Thyroid gland (tissue), 4 donors: ENCODE results near the gene PUSL1. TPM values are rescaled to one million over a fixed set of nuclear protein-coding genes. Genes with fewer than 3 reads are reported as not detected.

ENCODE experiments used
- DNase-seq, 2 donors: peaks; one replicate each; pipeline ENCODE4 v3.0.0-alpha.2; 2019
- H3K27ac ChIP-seq, 3 donors: fragments of 200-600 bp; sonication (generic); 1 replicate in 2 of 3; 2 replicates in 1 of 3; pipeline ENCODE4 v1.5.1; 2016 to 2019; ENCODE audit warnings: mild to moderate bottlenecking in 1 of 3, moderate library complexity in 1 of 3
- H3K27me3 ChIP-seq: fragments of 200-600 bp; sonication (generic); one replicate; pipeline ENCODE4 v1.5.1; 2019
- H3K36me3 ChIP-seq, 2 donors: fragments of 200-600 bp; sonication (generic); one replicate each; pipeline ENCODE4 v1.5.1; 2016 to 2019
- H3K4me1 ChIP-seq, 2 donors: fragments of 200-600 bp; sonication (generic); one replicate each; pipeline ENCODE4 v1.5.1; 2017 to 2019
- H3K4me3 ChIP-seq, 3 donors: fragments of 200-600 bp; sonication (generic); replicated peaks in 1 of 3; 1 replicate in 2 of 3; 2 replicates in 1 of 3; pipeline ENCODE4 v1.5.1; 2016; ENCODE audit warnings: mild to moderate bottlenecking in 1 of 3
- H3K9me3 ChIP-seq: fragments of 200-600 bp; sonication (generic); one replicate; pipeline ENCODE4 v1.5.1; 2017
- POLR2A ChIP-seq, 2 donors: fragments of 450-650 bp; IDR thresholded peaks; one replicate each; pipeline ENCODE4 v1.6.1; 2017; ENCODE audit warnings: antibody characterized with exemption in 2 of 2, mild to moderate bottlenecking in 2 of 2, moderate library complexity in 1 of 2
- WGBS, 2 donors: methylation state at CpG; one replicate each; pipeline ENCODE4 v1.1.5; 2017; 5-methylcytosine and 5-hydroxymethylcytosine counted together
- intact Hi-C: fragments of 100-400 bp; cut with DNase I; formaldehyde crosslinking; loops from one replicate; pipeline ENCODE4 v1.15.1; 2023
- total RNA-seq, 4 donors: library from RNA; depleted of rRNA; stranded (reverse); fragments of >200 nt; gene quantifications; one replicate each; pipeline ENCODE4 v1.2.3, GENCODE V29; 2016
- TF ChIP-seq, protein P1 (sequence below), 6 experiments: fragments of 200-600 bp in 3 of 6; fragments of 450-650 bp in 3 of 6; sonication (generic) in 3 of 6; IDR thresholded peaks; one replicate each; pipeline ENCODE4 v1.5.1; 2016 to 2019; ENCODE audit warnings: antibody characterized with exemption in 6 of 6, mild to moderate bottlenecking in 2 of 6, inconsistent platforms in 1 of 6, moderate library complexity in 1 of 6

Gene PUSL1
- total RNA-seq, 4 donors from 2014 or later, result 24.0 to 41.4 (median 28.0) TPM

DNA sequence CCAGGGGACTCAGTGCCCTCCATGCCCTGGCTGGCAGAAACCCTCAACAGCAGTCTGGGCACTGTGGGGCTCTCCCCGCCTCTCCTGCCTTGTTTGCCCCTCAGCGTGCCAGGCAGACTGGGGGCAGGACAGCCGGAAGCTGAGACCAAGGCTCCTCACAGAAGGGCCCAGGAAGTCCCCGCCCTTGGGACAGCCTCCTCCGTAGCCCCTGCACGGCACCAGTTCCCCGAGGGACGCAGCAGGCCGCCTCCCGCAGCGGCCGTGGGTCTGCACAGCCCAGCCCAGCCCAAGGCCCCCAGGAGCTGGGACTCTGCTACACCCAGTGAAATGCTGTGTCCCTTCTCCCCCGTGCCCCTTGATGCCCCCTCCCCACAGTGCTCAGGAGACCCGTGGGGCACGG, 19.9 kb downstream of the PUSL1 start:
- TF ChIP-seq POLR2A (IDR thresholded peaks at IDR 0.05), result no peak
- TF ChIP-seq, protein P1, sequence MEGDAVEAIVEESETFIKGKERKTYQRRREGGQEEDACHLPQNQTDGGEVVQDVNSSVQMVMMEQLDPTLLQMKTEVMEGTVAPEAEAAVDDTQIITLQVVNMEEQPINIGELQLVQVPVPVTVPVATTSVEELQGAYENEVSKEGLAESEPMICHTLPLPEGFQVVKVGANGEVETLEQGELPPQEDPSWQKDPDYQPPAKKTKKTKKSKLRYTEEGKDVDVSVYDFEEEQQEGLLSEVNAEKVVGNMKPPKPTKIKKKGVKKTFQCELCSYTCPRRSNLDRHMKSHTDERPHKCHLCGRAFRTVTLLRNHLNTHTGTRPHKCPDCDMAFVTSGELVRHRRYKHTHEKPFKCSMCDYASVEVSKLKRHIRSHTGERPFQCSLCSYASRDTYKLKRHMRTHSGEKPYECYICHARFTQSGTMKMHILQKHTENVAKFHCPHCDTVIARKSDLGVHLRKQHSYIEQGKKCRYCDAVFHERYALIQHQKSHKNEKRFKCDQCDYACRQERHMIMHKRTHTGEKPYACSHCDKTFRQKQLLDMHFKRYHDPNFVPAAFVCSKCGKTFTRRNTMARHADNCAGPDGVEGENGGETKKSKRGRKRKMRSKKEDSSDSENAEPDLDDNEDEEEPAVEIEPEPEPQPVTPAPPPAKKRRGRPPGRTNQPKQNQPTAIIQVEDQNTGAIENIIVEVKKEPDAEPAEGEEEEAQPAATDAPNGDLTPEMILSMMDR (IDR thresholded peaks at IDR 0.05), result no peak
- no peak overlapping the region for H3K27ac ChIP-seq
- peaks cover 6 to 12% of the 10 kb centered on the region in 2 donors for H3K36me3 ChIP-seq
- no peaks in the 10 kb centered on the region for H3K27me3 ChIP-seq
- intact Hi-C loops, result loop anchor here (10.0 kb wide), 1 partner anchor 53 kb away; the partner anchor contains the start of gene UBE2J2
- no peaks in the 10 kb centered on the region for H3K9me3 ChIP-seq
- DNase-seq, result no peak
- H3K4me1 ChIP-seq, result peaks cover 12 to 28% of the 10 kb centered on the region in 2 donors
- 89% methylated on average over 9 of the region's 15 CpGs; no CpG with 5 or more reads in 1 of the 2 donors for WGBS, 2 donors
- no peak overlapping the region for H3K4me3 ChIP-seq

DNA sequence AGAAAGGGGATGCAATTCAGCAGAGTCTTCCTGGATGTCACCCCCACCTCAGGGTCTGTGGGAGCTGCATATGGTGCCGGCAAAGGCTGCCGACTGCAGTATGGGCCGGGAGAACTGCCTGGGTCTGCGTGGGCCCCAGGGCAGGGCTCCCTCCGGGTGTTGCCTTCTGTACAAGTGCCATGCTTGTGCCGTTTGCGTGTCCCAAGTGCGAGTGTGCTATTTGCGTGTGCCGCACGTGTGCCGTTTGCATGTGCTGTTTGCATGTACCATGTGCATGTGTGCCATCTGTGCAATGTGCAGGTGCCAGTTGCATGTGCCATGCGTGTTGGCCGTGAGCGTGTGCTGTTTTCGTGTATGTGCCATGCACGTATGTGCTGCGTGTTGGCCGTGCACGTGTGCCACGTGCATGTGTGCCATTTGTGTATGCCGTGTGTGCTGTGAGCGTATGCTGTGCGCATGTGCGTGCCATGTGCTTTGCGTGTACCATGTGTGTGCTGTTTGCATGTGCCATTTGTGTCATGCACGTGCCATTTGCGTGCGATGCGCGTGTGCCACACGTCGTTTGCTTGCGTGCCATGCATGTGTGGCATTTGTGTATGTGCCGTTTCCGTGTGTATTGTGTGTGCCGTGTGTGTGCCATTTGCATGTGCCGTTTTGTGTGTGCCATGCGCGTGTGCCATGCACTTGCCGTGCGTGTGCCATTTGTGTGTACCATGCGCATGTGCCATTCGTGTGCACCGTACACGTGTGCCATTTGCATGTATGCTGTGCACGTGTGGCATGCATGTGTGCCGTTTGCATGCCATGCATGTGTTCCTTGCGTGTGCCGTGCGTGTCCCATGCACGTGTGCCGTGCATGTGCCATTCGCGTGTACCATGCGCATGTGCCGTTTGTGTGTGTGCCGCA, 21.2 kb downstream of the PUSL1 start:
- Histone ChIP-seq H3K4me3 (no peak overlapping the region), H3K4me1 (peaks cover 12 to 24% of the 10 kb centered on the region in 2 donors), H3K9me3 (no peaks in the 10 kb centered on the region), H3K27me3 (no peaks in the 10 kb centered on the region), H3K36me3 (peaks cover 6 to 12% of the 10 kb centered on the region in 2 donors), H3K27ac (no peak overlapping the region)
- intact Hi-C loops, result loop anchor here (10.0 kb wide), 1 partner anchor 55 kb away; the partner anchor contains the start of gene UBE2J2
- TF ChIP-seq, protein P1 (IDR thresholded peaks at IDR 0.05), result no peak
- TF ChIP-seq POLR2A (IDR thresholded peaks at IDR 0.05), result no peak
- WGBS, 2 donors, result 91 to 92% methylated on average over 43 to 58 of the region's 58 CpGs
- no peak for DNase-seq

DNA sequence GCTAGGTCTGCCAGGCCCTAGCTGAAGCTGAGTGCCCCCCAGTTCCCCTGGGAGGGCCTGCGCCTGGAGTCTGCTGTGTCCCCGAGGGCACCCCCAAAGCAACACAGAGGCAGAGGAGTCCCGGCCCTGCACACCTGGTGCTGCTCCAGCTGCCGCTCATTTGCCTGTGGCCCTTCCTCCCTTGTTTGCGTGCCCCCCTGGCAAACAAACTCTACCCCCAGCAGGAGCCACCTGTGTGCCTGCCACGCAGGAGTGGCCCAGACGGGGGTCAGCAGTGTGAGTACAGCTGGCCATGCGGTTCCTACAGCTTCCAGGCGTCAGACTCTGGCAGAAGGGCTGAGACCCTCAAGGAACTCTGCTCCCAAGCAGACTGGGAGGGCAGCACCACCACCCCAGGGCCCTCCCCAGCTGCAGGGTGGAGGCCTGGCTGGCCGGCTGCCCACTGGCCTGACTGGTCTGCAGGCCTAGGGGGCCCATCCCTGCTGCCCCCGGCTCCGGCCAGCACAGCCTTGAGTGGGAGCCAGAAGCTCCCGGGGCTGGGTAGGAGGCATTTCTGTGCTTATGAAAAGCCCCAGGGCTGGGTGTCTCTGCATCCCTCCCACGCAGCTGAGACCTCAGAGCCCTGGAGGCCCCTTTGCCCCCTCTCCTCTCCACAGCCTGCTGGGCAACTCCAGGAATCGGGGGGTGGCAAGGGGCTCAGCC, 22.1 kb downstream of the PUSL1 start:
- DNase-seq, result no peak
- Histone ChIP-seq H3K27me3 (no peaks in the 10 kb centered on the region), H3K9me3 (no peaks in the 10 kb centered on the region), H3K4me3 (no peak overlapping the region), H3K4me1 (peaks cover 5 to 19% of the 10 kb centered on the region in 2 donors), H3K27ac (no peak overlapping the region), H3K36me3 (peaks cover 6 to 12% of the 10 kb centered on the region in 2 donors)
- intact Hi-C loops, result no loop called here
- WGBS, 2 donors, result 67 to 77% methylated on average over 8 to 10 of the region's 15 CpGs
- no peak for TF ChIP-seq POLR2A (IDR thresholded peaks at IDR 0.05)
- TF ChIP-seq, protein P1 (IDR thresholded peaks at IDR 0.05), result no peak

DNA sequence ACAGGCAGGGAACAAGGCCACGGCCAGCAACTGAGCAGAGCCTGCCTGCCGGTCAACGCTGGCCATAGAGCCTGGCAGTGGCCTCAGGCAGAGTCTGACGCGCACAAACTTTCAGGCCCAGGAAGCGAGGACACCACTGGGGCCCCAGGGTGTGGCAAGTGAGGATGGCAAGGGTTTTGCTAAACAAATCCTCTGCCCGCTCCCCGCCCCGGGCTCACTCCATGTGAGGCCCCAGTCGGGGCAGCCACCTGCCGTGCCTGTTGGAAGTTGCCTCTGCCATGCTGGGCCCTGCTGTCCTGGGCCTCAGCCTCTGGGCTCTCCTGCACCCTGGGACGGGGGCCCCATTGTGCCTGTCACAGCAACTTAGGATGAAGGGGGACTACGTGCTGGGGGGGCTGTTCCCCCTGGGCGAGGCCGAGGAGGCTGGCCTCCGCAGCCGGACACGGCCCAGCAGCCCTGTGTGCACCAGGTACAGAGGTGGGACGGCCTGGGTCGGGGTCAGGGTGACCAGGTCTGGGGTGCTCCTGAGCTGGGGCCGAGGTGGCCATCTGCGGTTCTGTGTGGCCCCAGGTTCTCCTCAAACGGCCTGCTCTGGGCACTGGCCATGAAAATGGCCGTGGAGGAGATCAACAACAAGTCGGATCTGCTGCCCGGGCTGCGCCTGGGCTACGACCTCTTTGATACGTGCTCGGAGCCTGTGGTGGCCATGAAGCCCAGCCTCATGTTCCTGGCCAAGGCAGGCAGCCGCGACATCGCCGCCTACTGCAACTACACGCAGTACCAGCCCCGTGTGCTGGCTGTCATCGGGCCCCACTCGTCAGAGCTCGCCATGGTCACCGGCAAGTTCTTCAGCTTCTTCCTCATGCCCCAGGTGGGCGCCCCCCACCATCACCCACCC, 22.9 kb downstream of the PUSL1 start, which contains the start of gene TAS1R3:
TSS of gene TAS1R3 (plus strand) at position 213 of the 898 bp plus-strand sequence. CDS start at position 279, 66 bp downstream.
- H3K27ac ChIP-seq, result no peak within 1 kb of the TSS
- no peak for DNase-seq
- peaks cover 6 to 15% of the 10 kb centered on the region in 2 donors for H3K36me3 ChIP-seq
- 72 to 73% methylated on average over 11 to 27 of the region's 41 CpGs for WGBS, 2 donors
- peaks cover 0 to 11% of the 10 kb centered on the region in 2 donors for H3K4me1 ChIP-seq
- no peak for TF ChIP-seq POLR2A (IDR thresholded peaks at IDR 0.05)
- TF ChIP-seq, protein P1 (IDR thresholded peaks at IDR 0.05), result no peak
- no peaks in the 10 kb centered on the region for H3K9me3 ChIP-seq
- intact Hi-C loops, result no loop called here
- no peaks in the 10 kb centered on the region for H3K27me3 ChIP-seq
- H3K4me3 ChIP-seq, result no peak within 1 kb of the TSS
